ENCODE measurements around the gene SLCO1B3.

SLCO1B3 gene

DNA sequence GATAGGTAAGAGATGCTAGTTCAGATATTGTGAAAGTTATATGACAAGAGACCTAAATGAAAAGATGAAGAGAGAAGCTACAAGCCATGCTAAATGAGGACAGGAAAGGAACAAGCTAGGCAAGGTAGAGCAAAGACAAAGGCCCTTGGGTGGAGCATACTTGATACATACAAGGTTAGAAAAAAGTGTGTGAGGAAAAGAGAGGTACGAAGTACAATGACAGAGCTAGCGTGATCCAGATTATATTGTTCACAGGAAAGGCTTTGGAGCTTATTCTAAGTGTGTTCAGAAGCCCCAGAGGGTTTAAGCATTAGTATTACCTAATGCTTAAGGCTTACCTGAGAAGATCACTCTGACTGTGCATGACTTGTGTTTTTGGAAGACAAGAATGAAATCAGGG is 75.0 kb downstream of the SLCO1B3 start:
- TF ChIP-seq FOXP2 (optimal IDR thresholded peaks at IDR 0.05; ENCODE audit: borderline replicate concordance, extremely low read depth, extremely low read length, insufficient read depth) (no peak), POLR2AphosphoS5 (IDR thresholded peaks at IDR 0.05; ENCODE audit: low read depth, low read length) (no peak), TAF1 (IDR thresholded peaks at IDR 0.05; ENCODE audit: borderline replicate concordance, insufficient read depth, low read length) (no peak), SIN3A (IDR thresholded peaks at IDR 0.05; ENCODE audit: borderline replicate concordance, insufficient read depth, low read length) (no peak)
- TF ChIP-seq, protein P1, sequence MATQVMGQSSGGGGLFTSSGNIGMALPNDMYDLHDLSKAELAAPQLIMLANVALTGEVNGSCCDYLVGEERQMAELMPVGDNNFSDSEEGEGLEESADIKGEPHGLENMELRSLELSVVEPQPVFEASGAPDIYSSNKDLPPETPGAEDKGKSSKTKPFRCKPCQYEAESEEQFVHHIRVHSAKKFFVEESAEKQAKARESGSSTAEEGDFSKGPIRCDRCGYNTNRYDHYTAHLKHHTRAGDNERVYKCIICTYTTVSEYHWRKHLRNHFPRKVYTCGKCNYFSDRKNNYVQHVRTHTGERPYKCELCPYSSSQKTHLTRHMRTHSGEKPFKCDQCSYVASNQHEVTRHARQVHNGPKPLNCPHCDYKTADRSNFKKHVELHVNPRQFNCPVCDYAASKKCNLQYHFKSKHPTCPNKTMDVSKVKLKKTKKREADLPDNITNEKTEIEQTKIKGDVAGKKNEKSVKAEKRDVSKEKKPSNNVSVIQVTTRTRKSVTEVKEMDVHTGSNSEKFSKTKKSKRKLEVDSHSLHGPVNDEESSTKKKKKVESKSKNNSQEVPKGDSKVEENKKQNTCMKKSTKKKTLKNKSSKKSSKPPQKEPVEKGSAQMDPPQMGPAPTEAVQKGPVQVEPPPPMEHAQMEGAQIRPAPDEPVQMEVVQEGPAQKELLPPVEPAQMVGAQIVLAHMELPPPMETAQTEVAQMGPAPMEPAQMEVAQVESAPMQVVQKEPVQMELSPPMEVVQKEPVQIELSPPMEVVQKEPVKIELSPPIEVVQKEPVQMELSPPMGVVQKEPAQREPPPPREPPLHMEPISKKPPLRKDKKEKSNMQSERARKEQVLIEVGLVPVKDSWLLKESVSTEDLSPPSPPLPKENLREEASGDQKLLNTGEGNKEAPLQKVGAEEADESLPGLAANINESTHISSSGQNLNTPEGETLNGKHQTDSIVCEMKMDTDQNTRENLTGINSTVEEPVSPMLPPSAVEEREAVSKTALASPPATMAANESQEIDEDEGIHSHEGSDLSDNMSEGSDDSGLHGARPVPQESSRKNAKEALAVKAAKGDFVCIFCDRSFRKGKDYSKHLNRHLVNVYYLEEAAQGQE (IDR thresholded peaks at IDR 0.05; ENCODE audit: insufficient read depth in 1 of 2, low read depth in 2 of 2, low read length in 2 of 2), result no peak

DNA sequence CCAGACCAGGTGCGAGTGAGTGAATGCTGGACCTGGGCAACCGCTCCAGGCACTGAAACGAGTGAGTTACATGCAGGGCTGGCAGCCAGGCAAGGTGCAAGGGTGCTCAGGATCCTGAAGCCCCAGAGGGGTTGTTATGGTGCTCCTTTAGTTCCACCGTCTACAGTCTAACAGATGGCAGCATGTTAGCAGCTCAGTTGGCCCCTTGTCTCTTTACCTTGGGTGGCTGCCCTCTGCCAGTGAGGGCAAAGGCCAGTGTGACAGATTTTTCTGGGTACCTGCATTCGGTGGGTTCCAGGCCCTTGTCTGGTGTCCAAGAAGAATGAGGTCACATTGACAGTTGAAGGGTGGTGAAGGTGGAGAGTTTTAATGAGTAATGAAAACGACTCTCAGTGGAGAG is 106.8 kb downstream of the SLCO1B3 start:
- TF ChIP-seq POLR2AphosphoS5 (IDR thresholded peaks at IDR 0.05; ENCODE audit: low read depth, low read length) (no peak), SIN3A (IDR thresholded peaks at IDR 0.05; ENCODE audit: borderline replicate concordance, insufficient read depth, low read length) (no peak)

DNA sequence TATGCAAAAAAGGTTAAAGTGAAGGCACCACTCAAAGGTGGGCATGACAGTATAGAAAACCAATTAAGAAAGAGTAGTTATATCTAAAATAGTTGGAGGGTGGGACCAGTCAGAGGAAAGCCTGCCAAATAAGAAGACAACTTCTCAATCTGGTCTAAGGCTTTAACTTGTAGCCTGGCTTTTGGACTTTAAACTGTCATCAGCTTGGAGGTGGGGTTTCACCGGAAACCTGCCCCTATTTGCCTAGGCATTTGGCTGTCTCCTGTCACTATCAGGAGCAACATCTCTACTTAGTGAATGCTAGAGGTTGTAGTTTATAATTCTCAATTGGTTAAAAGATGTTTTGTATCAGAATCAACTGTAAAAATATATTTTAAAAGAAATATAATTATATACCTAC is 107.3 kb downstream of the SLCO1B3 start:
- TF ChIP-seq, protein P1 (IDR thresholded peaks at IDR 0.05; ENCODE audit: insufficient read depth in 1 of 2, low read depth in 2 of 2, low read length in 2 of 2), result no peak
- TF ChIP-seq TAF1 (IDR thresholded peaks at IDR 0.05; ENCODE audit: borderline replicate concordance, insufficient read depth, low read length), result no peak
- no peak for TF ChIP-seq POLR2AphosphoS5 (IDR thresholded peaks at IDR 0.05; ENCODE audit: low read depth, low read length)
- TF ChIP-seq SIN3A (IDR thresholded peaks at IDR 0.05; ENCODE audit: borderline replicate concordance, insufficient read depth, low read length), result no peak
- TF ChIP-seq FOXP2 (optimal IDR thresholded peaks at IDR 0.05; ENCODE audit: borderline replicate concordance, extremely low read depth, extremely low read length, insufficient read depth), result no peak

DNA sequence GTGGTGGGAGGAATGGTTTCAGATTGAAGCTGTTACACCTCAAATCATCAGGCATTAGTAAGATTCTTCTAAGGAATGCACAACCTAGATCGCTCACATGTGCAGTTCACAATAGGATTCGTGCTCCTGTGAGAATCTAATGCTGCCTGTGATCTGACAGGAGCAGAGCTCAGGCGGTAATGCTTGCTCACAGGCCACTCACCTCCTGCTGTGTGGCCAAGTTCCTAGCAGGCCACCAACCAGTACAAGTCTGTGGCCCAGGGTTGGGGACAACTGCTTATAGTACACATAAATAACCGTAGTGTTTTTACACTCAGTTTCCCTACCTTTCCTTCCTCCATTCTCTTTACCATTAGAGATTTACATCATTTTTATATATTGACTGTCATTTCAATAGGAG is 121.4 kb downstream of the SLCO1B3 start:
- TF ChIP-seq, protein P1 (IDR thresholded peaks at IDR 0.05; ENCODE audit: insufficient read depth in 1 of 2, low read depth in 2 of 2, low read length in 2 of 2), result no peak
- TF ChIP-seq POLR2AphosphoS5 (IDR thresholded peaks at IDR 0.05; ENCODE audit: low read depth, low read length), result no peak
- TF ChIP-seq TAF1 (IDR thresholded peaks at IDR 0.05; ENCODE audit: borderline replicate concordance, insufficient read depth, low read length), result no peak
- TF ChIP-seq SIN3A (IDR thresholded peaks at IDR 0.05; ENCODE audit: borderline replicate concordance, insufficient read depth, low read length), result no peak

DNA sequence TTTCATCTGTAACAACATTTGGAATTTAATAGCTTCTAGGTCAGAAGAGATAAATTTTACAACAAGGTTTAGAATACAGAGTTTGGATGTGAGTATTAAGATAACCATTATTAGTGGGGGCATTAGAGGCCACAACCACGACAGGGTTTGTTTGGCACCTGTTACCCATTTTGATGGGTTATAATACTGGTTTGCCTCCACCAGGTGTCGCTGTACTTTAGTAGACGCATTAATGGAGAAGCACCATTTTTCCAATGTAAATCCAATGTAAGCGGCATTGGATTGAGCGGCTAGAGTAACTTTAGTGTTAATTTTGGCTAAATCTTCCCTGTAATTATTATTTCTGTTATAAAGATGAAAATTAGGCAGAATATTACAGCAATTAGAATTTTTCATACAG is 136.2 kb downstream of the SLCO1B3 start:
- TF ChIP-seq, protein P1 (IDR thresholded peaks at IDR 0.05; ENCODE audit: insufficient read depth in 1 of 2, low read depth in 2 of 2, low read length in 2 of 2), result no peak
- no peak for TF ChIP-seq TAF1 (IDR thresholded peaks at IDR 0.05; ENCODE audit: borderline replicate concordance, insufficient read depth, low read length)
- no peak for TF ChIP-seq FOXP2 (optimal IDR thresholded peaks at IDR 0.05; ENCODE audit: borderline replicate concordance, extremely low read depth, extremely low read length, insufficient read depth)
- no peak for TF ChIP-seq SIN3A (IDR thresholded peaks at IDR 0.05; ENCODE audit: borderline replicate concordance, insufficient read depth, low read length)
- no peak for TF ChIP-seq POLR2AphosphoS5 (IDR thresholded peaks at IDR 0.05; ENCODE audit: low read depth, low read length)

All from PFSK-1 (cell line).